Activated CD4-positive, alpha-beta T cell treated with anti-CD3 and anti-CD28 coated beads, Interleukin-2, amount 10 ng/mL, durations not matched to agents 7 days and 5 days (primary cell): Measurements from ENCODE around the gene NSUN7. TPM values are rescaled to one million over a fixed set of nuclear protein-coding genes. Genes with fewer than 3 reads are reported as not detected.
"Not testable (repeated sequence)": the region's sequence is repeated elsewhere in the genome, so short reads cannot be mapped to it uniquely, and the experiment has no call there.

ENCODE experiments used
- CTCF ChIA-PET: fragments of 350-600 bp; sonication (Branson Sonifier 250); formaldehyde crosslinking; loops from one replicate; lab custom pipeline; 2021; ENCODE audit warnings: antibody characterized with exemption; lab: Charles Lee
- POLR2A ChIA-PET: fragments of 350-600 bp; sonication (Branson Sonifier 250); formaldehyde crosslinking; loops from one replicate; lab custom pipeline; 2021; ENCODE audit warnings: antibody characterized with exemption; lab: Charles Lee
- DNase-seq: peaks from one replicate; pipeline ENCODE4 v3.0.0-alpha.2; 2020
- H3K27ac Mint-ChIP-seq: one replicate; pipeline ENCODE4 v1.8.0; 2021; ENCODE audit warnings: mild to moderate bottlenecking, moderate library complexity, mixed read lengths
- H3K27me3 Mint-ChIP-seq: one replicate; pipeline ENCODE4 v1.8.0; 2021; ENCODE audit warnings: mixed read lengths
- H3K36me3 Mint-ChIP-seq: one replicate; pipeline ENCODE4 v1.8.0; 2021; ENCODE audit warnings: low read depth, mixed read lengths
- H3K4me1 Mint-ChIP-seq: one replicate; pipeline ENCODE4 v1.8.0; 2021; ENCODE audit warnings: mixed read lengths
- H3K4me3 Mint-ChIP-seq: one replicate; pipeline ENCODE4 v1.8.0; 2021; ENCODE audit warnings: mild to moderate bottlenecking, moderate library complexity, mixed read lengths
- H3K9me3 Mint-ChIP-seq: one replicate; pipeline ENCODE4 v1.8.0; 2021; ENCODE audit warnings: mixed read lengths
- total RNA-seq, 2 experiments: library from RNA; stranded (reverse); gene quantifications; one replicate each; pipeline ENCODE4 v1.2.3, GENCODE V29; 2021

The NSUN7 gene, protein sequence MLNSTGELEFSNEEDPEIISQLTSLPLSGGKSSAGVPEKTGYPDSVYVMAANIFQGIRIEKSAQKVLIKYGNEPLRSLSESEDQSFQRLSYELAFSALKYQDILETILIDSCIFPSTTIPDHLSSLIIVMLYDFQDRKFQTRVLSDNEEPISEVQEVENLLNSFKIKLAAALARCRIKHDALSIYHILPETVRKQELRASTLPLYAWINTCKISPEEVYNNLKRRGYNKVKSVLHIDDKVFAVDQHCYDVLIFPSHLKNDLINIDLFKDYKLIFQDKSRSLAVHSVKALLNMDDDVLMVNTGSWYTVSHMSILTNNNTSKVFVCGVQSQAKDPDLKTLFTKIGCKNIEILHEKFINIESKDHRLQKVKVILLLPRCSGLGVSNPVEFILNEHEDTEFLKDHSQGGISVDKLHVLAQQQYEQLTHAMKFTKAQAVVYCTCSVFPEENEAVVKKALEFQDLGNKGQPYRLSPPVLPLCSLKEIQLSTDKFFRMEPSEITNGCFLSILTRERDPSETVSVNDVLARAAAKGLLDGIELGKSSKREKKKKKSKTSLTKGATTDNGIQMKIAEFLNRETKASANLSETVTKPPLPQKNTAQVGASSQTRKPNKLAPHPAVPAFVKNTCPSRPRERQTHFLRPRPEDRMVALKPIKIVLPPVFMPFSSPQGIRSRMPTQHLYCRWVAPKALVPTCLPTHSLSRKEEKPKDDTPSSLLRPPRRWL
- not detected for total RNA-seq

DNA sequence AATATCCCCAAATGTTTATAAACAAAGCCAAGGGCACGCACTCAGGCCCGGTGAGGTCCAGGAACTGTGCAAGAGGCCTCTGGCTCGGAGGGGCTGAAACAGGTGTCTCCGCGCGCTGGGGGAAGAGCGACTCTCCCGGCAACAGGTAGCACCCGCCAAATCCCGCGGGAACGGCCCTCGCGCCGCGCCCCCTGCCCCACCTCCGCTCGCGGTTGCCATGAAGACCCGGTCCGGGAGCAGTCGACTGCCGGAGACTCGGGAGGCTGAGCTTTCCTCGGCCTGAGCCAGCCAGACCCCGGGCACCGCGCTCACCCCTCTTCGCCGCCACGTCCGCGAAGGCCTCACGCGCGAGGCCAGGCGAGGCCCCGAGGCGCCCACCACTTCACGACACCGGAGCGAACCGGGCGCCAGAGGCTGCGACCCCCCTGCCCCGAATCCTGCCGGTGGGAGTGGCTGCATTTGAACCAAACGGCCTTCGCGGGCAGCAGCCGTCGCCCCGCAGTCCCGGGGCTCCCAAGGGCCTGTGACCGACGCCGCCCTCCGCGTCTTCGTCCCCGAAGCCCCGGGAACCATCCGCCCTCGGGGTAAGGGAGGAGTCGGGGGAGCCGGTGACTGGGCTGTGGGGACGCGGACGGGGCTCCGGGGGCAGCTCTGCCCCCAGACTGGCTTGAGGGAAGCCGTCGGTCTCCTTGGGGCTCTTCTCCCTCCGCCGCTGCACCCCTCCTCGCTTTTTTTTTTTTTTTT lies at the start of gene NSUN7:
TSS of gene NSUN7 (plus strand) at position 239 of the 744 bp plus-strand sequence. CDS start 739 bp downstream, outside the sequence.
- Mint-ChIP-seq H3K27me3 (peaks cover 44% of the 10 kb centered on the region), H3K27ac (peak within 1 kb of the TSS; percentile 19), H3K4me3 (peak within 1 kb of the TSS; percentile 53), H3K4me1 (peaks cover 10% of the 10 kb centered on the region), H3K9me3 (no peaks in the 10 kb centered on the region), H3K36me3 (peaks cover 2% of the 10 kb centered on the region)
- CTCF ChIA-PET = interaction anchor here (2.3 kb wide), 1 partner anchor 91 kb away, joined by 6 read pairs; no protein-coding TSS in a partner anchor
- peak; percentile 34 for DNase-seq
- POLR2A ChIA-PET = no interaction called here

DNA sequence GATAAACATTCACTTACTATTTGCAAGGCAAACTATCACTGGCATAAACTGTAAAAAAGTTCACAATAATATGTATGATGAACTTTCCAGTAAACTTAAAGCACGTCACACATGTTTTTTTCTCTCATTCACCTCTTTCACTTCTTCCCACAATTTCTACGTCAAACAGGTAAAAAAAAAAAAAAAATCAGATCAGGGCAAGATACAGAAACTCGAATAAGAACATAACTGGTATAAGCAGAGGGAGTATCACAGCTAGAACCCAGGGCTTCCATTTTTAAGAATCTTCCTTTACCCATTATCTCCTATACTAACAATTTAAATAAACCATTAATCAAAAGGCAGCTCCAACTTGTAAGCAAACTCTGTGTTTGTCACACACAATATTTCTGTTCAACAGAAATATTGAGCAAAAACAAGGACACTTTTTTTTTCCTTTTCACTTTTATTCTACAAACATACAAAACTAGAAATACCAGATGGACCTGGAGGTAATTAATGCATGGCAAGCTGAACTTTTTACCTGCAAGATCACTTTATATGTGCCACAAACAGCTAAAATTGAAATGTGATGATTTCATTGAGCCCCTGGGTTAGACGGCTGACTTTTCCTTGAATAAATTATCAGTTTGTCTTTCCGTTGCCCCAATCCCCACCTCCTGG lies 47.5 kb upstream of the NSUN7 start:
- peaks cover 26% of the 10 kb centered on the region for H3K4me1 Mint-ChIP-seq
- no peaks in the 10 kb centered on the region for H3K36me3 Mint-ChIP-seq
- CTCF ChIA-PET = interaction anchor here (0.6 to 1.6 kb wide), 6 partner anchors 10 to 283 kb away, joined by 3 to 5 read pairs (median 4); no protein-coding TSS in a partner anchor
- H3K4me3 Mint-ChIP-seq = no peak overlapping the region
- POLR2A ChIA-PET = no interaction called here
- H3K27me3 Mint-ChIP-seq = no peaks in the 10 kb centered on the region
- peak overlapping the region; percentile 60 for H3K27ac Mint-ChIP-seq
- no peaks in the 10 kb centered on the region for H3K9me3 Mint-ChIP-seq
- no peak for DNase-seq

DNA sequence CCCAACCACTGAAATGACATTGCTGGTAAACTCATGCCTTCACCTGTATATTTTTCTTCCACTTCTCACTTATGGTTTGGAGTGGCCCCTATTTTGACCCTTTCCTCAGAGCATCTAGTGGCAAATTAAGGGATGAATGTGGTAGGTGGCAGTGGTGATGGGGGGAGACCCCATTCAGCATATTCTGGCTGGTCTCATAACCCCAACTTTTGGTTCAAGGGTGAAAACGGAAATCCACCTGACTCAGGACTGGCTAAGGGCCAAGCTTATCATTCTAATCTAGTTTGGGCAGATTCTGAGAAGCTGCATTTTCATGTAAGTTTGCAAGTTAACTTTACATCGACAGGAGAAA lies 47.0 kb upstream of the NSUN7 start:
- H3K4me1 Mint-ChIP-seq = peaks cover 26% of the 10 kb centered on the region
- CTCF ChIA-PET = interaction anchor here (0.6 to 1.6 kb wide), 6 partner anchors 10 to 284 kb away, joined by 3 to 5 read pairs (median 4); no protein-coding TSS in a partner anchor

DNA sequence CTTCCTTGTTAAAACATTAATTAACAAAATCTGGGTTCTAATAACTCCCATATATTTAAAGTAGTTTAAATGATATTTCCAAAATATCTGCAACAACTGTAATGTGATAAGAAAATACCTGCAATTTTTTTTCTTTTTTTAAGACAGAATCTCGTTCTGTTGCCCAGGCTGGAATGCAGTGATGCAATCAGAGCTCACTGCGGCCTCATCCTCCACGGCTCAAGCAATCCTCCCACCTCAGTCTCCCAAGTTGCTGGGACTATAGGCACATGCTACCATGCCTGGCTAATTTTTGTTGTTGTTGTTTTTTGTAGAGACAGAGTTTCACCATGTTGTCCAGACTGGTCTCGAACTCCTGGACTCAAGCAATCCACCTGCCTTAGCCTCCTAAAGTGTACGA lies 45.7 kb upstream of the NSUN7 start:
- CTCF ChIA-PET = interaction anchor here (0.6 kb wide), 1 partner anchor 182 kb away, joined by 3 read pairs; no protein-coding TSS in a partner anchor
- Mint-ChIP-seq H3K9me3 (no peaks in the 10 kb centered on the region), H3K36me3 (no peaks in the 10 kb centered on the region), H3K27ac (peak overlapping the region; percentile 60), H3K4me3 (no peak overlapping the region), H3K27me3 (peaks cover 5% of the 10 kb centered on the region), H3K4me1 (peaks cover 26% of the 10 kb centered on the region)
- no peak for DNase-seq
- POLR2A ChIA-PET = no interaction called here

More for the DNA sequence above, 47.0 kb upstream of the NSUN7 start:
- H3K27ac Mint-ChIP-seq = peak overlapping the region; percentile 60
- no peaks in the 10 kb centered on the region for H3K9me3 Mint-ChIP-seq
- no peaks in the 10 kb centered on the region for H3K36me3 Mint-ChIP-seq
- POLR2A ChIA-PET = no interaction called here
- H3K27me3 Mint-ChIP-seq = peaks cover 1% of the 10 kb centered on the region
- no peak overlapping the region for H3K4me3 Mint-ChIP-seq
- no peak for DNase-seq

DNA sequence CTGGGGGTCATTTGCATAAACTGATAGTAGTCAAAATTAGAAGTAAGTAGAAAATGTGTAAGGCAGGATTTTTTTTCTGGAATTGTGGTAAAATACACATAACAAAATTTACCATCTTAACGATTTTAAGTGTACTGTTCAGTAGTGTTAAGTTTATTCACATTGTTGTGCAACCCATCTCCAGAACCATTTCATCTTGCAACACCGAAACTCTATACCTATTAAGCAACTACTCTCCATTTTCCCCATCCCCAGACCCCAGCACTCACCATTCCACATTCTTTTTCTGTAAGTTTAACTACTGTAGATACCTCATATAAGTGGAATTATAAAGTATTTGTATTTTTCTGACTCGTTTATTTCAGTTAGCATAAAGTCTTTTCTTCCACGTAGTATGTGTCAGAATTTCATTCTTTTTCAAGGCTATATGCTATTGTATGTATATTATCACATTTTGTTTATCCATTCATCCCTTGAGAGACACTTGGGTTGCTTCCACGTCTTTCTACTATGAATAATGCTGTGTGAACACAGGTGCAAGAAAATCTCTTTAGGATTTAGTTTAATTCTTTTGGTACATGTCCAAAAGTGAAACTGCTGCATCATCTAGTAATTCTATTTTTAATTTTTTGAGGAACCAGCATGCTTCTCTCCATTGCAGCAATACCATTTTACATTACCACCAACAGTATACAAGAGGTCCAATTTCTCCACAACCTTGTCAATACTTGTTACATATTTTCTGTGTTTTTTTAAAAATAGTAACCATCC lies 39.1 kb upstream of the NSUN7 start:
- Mint-ChIP-seq H3K27ac (no peak overlapping the region), H3K9me3 (no peaks in the 10 kb centered on the region), H3K4me3 (no peak overlapping the region), H3K4me1 (peaks cover 1% of the 10 kb centered on the region), H3K36me3 (no peaks in the 10 kb centered on the region), H3K27me3 (peaks cover 20% of the 10 kb centered on the region)
- ChIA-PET CTCF (interaction anchor here (0.7 kb wide), 1 partner anchor 38 kb away, joined by 4 read pairs; no protein-coding TSS in a partner anchor), POLR2A (no interaction called here)
- no peak for DNase-seq

DNA sequence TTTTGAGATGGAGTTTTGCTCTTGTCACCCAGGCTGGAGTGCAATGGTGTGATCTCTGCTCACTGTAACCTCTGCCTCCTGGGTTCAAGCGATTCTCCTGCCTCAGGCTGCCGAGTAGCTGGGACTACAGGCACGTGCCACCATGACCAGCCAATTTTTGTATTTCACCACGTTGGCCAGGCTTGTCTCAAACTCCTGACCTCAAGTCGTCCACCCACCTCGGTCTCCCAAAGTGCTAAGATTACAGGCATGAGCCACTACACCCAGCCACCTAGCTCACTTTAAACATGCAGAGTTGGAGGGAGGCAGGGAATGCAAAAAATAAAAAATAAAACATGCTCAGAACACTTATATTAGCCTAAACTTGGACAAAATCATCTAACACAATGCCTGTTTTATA lies 36.8 kb upstream of the NSUN7 start:
- DNase-seq, H3K27ac Mint-ChIP-seq, H3K4me3 Mint-ChIP-seq, H3K4me1 Mint-ChIP-seq, H3K36me3 Mint-ChIP-seq, H3K9me3 Mint-ChIP-seq: not testable (repeated sequence)
- peaks cover 17% of the 10 kb centered on the region for H3K27me3 Mint-ChIP-seq
- POLR2A ChIA-PET = interaction anchor here (0.6 kb wide), 1 partner anchor 629 kb away, joined by 3 read pairs; no protein-coding TSS in a partner anchor
- CTCF ChIA-PET = interaction anchor here (0.9 kb wide), 1 partner anchor 10 kb away, joined by 4 read pairs; no protein-coding TSS in a partner anchor

DNA sequence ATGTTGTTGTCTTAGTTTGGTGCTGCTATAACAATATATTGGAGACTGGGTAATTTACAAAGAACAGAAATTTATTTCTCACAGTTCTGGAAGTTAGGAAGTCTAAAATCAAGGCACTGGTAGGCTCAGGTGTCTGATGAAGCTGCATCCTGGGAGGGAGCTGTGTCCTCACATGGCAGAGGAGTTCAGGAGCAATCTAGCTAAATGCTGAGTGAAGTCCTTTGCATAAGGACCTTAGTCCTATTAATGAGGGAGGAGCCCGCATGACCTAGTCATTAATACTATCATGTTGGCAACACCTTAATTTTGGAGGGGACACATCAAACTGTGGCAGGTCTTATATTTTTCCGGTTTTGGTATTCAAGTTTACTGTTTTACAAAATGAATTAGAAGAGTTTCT lies 36.0 kb upstream of the NSUN7 start:
- Mint-ChIP-seq H3K4me3 (no peak overlapping the region), H3K36me3 (no peaks in the 10 kb centered on the region), H3K4me1 (peaks cover 11% of the 10 kb centered on the region), H3K9me3 (no peaks in the 10 kb centered on the region), H3K27ac (no peak overlapping the region), H3K27me3 (peaks cover 17% of the 10 kb centered on the region)
- ChIA-PET CTCF (no interaction called here), POLR2A (no interaction called here)
- no peak for DNase-seq

DNA sequence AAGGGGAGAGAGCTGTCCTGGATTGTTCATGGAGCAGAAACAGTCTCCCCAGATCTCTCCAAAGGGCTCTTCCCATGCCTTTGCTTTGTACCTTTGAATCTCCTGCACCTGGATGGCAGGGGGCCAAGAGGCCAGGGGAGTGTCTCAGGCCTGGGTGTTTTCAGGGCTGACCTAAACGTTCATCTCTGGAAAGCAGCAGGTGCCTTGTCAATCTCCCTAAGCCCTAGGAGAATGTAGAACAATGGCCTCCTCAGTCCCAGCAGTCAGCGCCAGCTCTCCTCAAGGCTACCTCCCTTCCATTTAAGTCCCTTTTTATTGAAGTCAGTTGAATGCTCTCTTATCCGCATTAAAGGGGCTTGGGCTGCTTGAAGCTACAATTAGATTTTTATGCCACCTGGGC lies 31.2 kb upstream of the NSUN7 start:
- Mint-ChIP-seq H3K27ac (no peak overlapping the region), H3K4me1 (peaks cover 20% of the 10 kb centered on the region), H3K9me3 (no peaks in the 10 kb centered on the region), H3K36me3 (no peaks in the 10 kb centered on the region), H3K27me3 (no peaks in the 10 kb centered on the region), H3K4me3 (no peak overlapping the region)
- CTCF ChIA-PET = interaction anchor here (0.5 to 1.9 kb wide), 11 partner anchors 10 to 301 kb away, joined by 3 to 6 read pairs (median 4); no protein-coding TSS in a partner anchor
- POLR2A ChIA-PET = no interaction called here
- DNase-seq = no peak

DNA sequence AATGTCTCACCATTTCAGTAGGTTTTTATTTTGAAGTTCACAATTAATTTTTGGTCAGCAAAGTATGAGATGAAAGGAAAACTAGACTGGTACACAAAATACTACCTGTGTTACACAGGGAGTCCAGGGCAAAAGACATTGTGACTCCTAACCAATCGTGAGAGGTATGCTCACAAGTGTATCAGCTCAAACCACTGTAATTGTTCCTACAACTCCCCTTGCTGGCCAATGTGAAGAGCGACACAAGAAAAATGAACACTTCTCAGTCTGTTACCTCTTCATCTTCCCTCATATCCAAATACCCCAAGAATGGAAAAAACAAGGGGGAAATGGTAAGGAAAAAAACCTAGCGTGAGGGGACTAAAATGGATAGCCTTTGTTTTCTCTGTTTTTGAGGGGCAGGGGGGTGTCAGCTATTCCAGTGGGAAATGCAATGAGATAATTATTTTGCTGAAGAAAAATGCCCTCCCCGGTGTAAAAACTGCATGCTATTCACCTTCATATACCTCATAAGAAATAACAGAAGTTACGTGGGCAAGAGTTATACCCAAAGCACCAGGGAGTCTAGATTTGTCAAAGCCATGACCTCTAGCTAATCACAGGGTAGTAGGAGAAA lies 30.6 kb upstream of the NSUN7 start:
- H3K27me3 Mint-ChIP-seq = no peaks in the 10 kb centered on the region
- H3K36me3 Mint-ChIP-seq = no peaks in the 10 kb centered on the region
- CTCF ChIA-PET = interaction anchor here (0.5 to 1.9 kb wide), 12 partner anchors 9 to 301 kb away, joined by 3 to 6 read pairs (median 4); no protein-coding TSS in a partner anchor
- no peaks in the 10 kb centered on the region for H3K9me3 Mint-ChIP-seq
- H3K4me1 Mint-ChIP-seq = peaks cover 19% of the 10 kb centered on the region
- no peak overlapping the region for H3K27ac Mint-ChIP-seq
- POLR2A ChIA-PET = no interaction called here
- peak; percentile 34 for DNase-seq
- no peak overlapping the region for H3K4me3 Mint-ChIP-seq

DNA sequence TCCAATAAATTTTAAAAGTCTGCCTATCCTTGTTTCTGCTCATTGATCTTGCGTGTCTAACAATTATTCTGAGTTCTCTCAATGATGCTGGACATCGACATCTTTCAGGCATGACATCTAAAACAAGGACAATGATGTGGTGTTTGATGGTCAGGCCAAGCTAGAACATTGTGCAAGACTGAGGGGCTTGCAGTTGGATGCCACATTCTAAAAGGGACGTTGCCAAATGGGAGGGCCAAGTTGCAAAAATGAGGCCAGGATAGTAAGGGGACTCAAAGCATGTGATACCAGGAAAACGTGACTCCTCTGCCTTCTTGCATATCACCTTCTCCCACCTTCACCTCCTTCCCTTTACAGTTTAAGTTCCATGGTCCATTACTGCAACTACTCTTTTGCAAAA lies 29.4 kb upstream of the NSUN7 start:
- no peaks in the 10 kb centered on the region for H3K27me3 Mint-ChIP-seq
- no peak overlapping the region for H3K27ac Mint-ChIP-seq
- no peak for DNase-seq
- ChIA-PET CTCF (interaction anchor here (1.4 kb wide), 1 partner anchor 38 kb away, joined by 3 read pairs; no protein-coding TSS in a partner anchor), POLR2A (no interaction called here)
- H3K4me1 Mint-ChIP-seq = peaks cover 20% of the 10 kb centered on the region
- no peaks in the 10 kb centered on the region for H3K9me3 Mint-ChIP-seq
- no peak overlapping the region for H3K4me3 Mint-ChIP-seq
- peaks cover 2% of the 10 kb centered on the region for H3K36me3 Mint-ChIP-seq

DNA sequence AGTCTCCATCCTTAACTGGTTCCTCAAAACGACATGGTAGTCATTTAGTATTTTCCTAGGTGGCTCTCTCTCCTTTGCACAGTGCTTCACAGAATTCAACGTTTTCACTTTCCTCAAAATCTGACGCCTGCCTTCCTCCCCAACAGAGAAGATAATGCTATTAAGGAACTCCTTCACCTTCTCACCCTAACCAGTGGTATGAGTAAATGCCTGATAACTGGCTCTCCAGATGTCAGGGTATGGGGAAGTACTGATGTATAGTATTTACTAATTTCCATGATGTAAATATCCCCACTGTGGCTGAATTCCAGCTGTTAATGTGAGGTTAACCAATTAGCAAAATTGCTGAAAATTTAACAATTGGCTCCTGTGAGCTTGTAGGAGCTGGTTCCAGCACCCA lies 28.8 kb upstream of the NSUN7 start:
- no peak for DNase-seq
- Mint-ChIP-seq H3K27ac (no peak overlapping the region), H3K4me1 (peaks cover 20% of the 10 kb centered on the region), H3K27me3 (no peaks in the 10 kb centered on the region), H3K9me3 (no peaks in the 10 kb centered on the region), H3K4me3 (no peak overlapping the region), H3K36me3 (peaks cover 2% of the 10 kb centered on the region)
- ChIA-PET CTCF (no interaction called here), POLR2A (no interaction called here)
